NCI-H2171 (cell line): ENCODE data around the gene PMEPA1.

Experiments used
- DNase-seq: peaks from one replicate; lab custom pipeline; 2025; lab: John Stamatoyannopoulos, UW

Gene PMEPA1

GRCh38 chr20:57676589-57677583 is 32.9 kb downstream of the PMEPA1 start:
- no peak for DNase-seq

DNA sequence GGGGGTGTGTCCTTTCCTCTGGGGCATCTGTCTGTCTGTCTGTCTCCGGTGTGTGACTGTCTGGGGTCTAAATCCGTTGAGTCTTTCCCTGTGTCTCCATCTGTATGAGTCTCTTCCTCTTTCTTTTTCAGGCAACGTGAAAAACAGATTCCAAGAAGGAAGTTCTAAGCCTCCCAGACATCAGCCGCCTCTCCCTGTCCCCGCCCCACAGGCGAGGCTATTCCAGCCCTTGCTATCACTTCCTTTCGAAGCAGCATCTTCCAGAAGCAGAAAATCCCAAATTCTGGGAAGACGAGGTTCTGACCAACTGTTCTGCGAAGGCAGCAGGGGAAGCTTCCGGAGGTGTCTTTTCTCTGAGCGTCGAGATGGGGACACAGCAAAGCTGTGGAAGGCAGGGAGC is 34.0 kb downstream of the PMEPA1 start:
- no peak for DNase-seq

DNA sequence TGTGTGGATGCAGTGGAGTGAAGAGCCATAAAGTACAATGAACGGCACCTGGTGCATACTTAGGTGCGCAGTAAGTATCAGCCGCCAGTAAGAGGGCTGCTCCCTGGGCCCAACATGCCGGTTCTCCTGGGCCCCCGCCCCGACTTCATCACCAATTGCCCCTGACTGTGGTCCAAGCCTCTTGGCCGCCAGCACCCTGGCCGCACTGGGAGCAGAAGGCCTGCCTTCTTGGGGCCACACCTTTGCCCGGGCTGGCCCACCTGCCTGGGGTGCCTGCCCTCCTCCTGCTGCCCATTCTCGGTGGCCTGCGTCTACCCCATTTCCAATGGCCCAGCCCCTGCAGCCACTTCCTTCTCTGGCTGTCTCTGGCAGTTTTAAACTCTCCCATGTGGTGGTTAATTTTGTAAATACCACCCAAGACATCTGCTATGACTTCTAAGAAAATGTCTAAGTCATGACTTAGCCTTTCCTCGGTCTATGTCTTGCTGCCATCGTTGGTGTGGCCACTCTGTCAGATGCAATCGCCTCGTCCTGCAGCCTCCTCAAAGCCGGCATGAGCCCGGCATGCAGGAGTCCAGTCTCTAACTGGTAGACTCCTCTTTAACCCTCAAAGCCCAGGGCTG is 36.8 kb downstream of the PMEPA1 start:
- no peak for DNase-seq

- DNase-seq, result peak; percentile 93
Observed at GRCh38 chr20:57672164-57672563, 37.7 kb downstream of the PMEPA1 start.

DNA sequence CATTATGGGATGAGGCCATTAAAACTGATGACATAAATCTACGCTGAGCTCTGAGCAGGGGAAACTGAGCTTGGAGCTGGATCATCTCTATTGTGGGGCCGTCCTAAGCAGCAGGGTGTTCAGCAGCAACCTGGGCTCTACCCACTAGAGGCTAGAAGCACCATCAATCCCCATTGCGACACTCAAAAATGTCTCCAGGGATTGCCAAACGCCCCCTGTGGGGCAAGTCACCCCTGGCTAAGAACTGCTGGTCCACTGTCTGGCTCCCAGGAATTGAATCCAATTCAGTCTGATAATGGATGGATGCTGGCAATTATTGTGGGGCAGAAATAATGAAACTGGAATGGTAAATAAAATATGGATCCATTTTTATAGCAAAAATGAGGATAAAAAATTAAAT is 38.2 kb downstream of the PMEPA1 start:
- no peak for DNase-seq

GRCh38 chr20:57671072-57671391 is 38.8 kb downstream of the PMEPA1 start:
- DNase-seq, result no peak

GRCh38 chr20:57670288-57671071 is 39.3 kb downstream of the PMEPA1 start:
- DNase-seq, result no peak

DNA sequence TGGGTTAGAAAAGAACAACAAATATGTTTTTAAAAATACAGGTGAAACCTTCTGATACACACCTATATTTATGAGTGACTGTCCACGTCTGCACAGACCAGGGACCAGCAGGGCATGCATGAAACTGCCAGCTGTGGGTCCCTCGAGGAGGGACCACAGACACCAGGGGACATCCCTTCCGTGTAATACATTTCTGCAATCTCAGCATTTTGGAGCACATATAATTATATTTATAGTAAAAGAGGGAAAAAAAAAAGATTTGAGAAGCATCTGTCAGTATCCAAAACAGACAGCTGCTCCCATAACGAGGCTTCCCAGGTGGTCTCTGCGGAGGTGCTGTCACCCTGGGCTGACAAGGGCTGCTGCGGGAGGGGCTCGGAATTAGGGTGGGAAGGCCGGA is 40.2 kb downstream of the PMEPA1 start:
- peak; percentile 59 for DNase-seq

- DNase-seq, result no peak
Observed at GRCh38 chr20:57667924-57668782, 41.7 kb downstream of the PMEPA1 start.

DNA sequence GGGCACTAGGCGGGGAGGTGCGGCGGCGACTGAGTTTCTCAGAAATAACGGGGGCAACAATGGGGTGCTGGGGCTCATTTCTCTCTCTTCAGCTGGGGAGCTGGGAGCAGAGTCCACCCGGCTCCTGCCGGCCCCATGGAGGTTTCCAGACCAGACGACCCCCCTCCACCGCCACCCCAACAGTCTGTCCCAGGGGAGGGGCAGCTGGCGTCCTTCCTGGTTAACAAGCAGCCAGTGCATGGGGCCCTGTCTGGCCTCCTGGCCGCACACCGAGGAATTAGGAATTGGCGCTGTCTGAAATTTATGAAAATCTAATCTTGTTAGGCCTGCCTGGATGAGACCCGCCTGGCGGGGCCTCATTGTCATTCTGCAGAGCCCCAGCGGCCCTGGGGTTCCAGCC is 42.4 kb downstream of the PMEPA1 start:
- DNase-seq, result no peak

DNA sequence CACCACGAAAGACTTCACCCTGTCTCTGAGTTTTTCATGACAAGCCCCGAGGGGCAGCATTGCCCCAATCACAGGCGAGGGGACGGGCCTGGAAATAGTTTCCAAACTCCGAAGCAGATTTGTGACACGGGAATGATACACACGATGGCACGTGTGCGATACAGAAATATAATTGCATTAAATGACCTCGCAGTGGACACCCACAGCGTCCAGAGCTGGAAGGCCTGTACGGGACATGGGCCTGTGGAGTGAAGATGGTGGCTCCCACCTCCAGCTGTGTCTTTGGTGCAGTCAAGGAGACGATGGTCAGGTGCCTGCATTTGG is 43.0 kb downstream of the PMEPA1 start:
- DNase-seq, result no peak

DNA sequence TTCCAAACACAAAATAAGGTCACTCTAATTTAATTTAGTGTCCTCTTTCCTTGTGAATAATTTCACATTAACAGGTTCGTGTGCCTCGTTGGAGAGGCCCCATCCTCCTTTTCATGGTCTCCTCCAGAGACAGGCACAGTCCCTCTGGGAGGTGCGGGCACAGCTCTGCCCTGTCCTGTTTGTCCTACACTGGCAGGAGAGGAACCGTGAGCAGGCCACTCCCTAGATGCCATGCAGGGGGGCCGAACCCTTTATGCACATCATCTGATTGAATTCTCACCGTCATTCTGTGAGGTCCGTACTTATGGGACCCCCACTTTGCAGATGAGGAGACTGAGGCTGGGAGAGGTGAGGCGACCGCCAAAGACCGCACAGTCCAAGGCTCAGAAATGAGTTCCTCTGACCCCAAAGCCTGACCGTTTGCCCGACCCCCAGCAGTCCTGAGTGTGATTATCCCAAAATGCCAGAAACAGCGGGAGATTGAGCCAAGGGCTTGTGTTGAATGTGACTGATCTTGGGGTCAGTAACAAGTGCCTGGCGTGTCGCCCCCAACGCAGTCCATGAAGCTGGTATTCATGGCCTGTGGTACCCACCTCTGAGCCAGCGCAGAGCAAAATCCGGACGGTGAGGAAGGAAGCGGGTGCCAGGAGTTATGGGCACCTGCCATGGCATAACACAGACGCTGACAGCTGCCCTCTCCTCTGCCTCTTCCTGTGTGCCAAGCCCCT is 43.5 kb downstream of the PMEPA1 start:
- DNase-seq, result no peak

DNA sequence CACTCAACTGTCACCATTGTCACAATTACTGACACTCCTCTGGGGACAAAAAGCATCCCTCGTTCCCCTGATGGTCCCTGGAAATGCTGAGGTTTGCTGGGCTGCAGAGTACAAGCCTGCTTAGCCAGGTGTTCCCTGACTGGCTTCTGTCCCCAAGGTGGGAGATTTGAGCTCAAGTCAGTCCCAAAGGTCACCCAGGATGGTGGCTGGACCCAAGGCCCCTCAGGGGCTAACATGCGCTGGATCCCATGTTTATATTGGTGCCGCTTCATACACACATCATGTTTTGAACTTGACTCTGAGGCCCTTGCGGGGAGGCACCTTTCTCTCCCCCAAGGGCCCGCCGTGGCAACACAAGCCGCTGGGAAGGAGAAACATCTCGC is 44.2 kb downstream of the PMEPA1 start:
- DNase-seq, result no peak

GRCh38 chr20:57664924-57665588 is 44.8 kb downstream of the PMEPA1 start:
- DNase-seq, result no peak

DNA sequence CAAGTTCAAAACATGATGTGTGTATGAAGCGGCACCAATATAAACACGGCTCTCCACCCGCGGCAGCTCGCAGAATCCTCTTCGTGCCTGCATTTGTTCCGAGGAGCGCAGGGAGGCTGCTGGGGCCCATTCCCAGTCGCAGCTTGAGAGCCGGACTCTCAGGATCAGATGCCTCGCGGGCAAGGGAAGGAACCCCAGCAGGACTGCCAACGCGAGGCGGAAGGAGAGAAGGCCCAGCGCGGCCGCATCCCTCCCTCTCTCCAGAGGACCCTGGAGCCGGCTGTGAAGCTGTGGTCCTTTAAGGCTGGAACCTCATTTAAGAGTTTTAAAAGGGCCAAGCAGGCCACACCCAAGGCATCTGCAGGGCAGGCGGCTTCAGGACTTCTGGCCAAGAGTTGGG is 45.3 kb downstream of the PMEPA1 start:
- no peak for DNase-seq

GRCh38 chr20:57663681-57664451 is 45.9 kb downstream of the PMEPA1 start:
- no peak for DNase-seq

GRCh38 chr20:57663241-57663640 is 46.6 kb downstream of the PMEPA1 start:
- no peak for DNase-seq

DNA sequence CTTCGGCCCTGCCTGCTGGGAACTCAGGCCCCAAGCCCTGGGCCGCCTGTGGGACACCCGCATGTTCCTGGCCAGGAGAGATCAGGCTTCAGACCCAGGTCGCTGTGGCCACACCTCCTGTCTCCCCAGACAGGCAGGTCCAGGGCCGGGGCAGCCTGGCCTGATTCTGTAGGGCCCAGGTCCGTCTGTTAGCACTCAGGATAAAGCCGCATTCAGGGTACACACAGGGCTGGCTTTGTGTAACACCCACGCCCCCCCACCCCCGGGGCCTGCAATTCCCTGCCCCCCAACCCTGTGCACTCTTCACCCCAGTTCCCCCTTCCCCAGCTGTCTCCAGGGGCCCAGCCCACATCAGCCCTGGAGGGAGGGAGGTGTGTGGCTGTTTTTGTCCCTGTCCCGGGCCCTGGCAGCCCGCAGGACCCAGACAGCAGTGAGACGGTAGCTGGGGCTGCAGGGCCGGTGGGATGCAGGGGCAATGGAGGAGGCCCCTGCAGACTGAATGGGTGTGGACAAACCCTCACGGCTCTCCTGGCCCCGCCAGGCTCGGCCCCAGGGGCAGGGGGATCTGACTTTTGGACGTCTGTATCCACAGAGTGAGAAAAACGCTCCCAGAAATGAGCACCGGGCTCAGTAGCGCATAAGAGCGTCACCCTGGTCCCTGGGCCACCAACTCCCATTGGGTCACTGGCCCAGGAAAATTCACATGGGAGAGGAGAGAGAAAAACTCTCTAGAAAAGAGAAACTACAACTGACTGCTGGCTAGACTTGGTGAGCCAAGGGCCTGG is 47.2 kb downstream of the PMEPA1 start:
- DNase-seq, result no peak
